NCI-H1092 (cell line): Measurements from ENCODE around the gene ADARB2.
"Not testable (repeated sequence)": the region's sequence is repeated elsewhere in the genome, so short reads cannot be mapped to it uniquely, and the experiment has no call there.

Experiments
- DNase-seq: peaks from one replicate; lab custom pipeline; 2025; lab: John Stamatoyannopoulos, UW

ADARB2 gene

DNA sequence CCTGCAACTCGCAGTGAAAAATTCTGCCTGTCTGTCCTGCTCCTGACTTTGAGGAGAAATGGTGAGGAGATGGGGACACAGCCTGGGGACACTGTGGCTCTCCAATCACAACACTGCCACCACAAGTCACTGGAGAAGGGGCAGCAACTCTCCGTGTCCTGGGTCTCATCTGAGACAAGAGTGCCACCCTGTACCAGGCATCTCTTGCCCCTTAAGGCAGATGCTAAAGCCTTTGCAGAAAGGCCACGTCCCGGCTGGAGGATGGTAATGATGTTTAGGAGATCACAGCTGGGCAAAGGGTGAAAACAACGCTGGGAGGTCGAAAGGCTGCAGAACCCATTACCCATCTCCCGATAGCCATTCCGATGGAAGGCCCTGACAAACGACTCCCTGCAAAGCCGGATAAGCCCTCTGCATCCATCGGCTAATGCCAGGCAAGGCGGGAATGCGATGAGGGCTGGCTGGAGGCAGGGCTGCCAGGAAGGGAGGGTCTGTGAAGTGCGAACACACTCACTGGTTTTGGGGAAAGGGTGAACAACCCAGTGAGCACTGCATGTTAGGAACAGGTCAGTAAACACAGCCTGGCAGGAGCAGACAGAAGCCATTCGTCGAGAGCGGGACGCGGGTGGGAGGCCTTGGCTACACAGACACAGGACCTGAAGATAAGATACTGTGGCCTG lies 190.8 kb downstream of the ADARB2 start:
- no peak for DNase-seq

DNA sequence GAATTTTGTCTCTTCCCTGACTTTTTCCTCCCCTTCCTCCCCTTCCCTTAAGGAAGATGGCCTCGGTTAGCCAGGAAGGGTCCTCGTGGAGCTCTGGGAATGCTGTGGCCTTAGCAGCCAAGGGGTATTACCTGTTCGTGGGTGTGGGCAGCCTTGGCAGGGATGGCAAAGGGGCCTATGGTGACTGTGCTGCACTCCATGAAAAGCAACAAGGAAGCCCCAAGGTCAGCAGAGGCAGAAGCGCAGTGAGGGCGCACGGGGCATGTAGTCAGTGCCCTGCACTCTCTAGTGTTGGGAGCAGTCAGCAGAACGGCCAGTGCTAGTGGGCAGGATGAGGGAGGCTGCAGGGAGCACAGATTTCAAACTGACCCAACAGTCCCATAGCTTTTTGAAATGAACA lies 191.8 kb downstream of the ADARB2 start:
- no peak for DNase-seq

DNA sequence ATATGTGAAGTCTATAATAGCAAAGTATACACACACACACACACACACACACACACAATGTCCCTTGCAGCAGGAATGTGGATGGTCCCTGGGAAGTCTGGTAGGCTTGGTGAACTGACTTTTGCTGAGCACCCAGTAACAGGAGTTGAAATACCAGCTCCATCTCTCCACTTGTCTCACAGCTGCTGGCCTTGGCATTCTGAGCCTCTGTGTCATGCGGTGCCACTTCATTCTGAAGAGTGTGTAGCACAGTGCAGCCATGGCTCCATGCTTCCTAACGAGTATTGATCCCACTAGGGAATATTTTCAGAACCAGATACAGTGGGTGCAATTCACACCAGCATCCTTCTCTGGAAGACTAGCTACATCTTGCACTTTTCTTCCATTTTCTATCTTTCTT lies 192.4 kb downstream of the ADARB2 start:
- DNase-seq, result peak; percentile 67

DNA sequence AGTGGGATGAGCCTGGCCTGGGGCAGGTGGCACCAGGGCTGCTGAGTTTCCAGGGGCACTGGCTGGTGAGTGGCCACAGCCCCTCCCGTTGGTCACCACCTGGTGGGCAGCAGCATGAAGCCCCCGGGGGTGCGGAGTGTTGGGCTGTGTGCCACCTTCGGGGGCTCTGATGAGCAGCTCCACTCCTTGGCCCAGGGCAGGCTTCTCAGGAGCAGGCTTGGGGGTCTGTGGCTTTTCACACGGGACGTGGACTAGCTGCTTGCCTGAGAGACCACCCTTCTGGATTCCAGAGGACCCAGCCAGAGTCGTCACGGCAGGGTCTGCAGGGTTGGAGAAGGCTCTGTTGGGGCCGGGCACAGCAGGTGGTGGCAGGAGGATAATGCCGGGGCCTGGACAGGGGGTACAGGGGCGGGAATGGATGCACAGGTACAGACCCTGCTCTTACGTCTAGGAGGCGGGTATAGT lies 193.1 kb downstream of the ADARB2 start:
- no peak for DNase-seq

DNA sequence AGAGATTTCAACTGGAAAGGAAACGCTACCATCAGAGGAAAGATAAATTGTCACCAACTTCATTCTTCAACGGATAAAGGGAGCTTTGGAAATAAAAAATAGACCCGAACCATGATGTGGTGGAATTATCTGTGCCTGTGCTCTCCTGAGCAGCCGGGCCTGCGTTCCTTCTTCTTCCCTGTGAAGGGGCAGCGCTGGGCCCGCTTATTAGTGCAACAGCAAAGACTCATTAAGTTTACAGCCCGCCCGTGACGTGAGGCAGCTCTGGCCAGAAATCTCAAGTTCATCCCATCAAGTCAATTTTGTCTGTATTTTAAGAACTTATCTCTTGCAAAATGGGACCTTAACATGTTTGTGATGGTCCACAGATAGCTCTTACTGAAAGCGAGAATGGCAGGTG lies 193.7 kb downstream of the ADARB2 start:
- DNase-seq, result no peak

DNA sequence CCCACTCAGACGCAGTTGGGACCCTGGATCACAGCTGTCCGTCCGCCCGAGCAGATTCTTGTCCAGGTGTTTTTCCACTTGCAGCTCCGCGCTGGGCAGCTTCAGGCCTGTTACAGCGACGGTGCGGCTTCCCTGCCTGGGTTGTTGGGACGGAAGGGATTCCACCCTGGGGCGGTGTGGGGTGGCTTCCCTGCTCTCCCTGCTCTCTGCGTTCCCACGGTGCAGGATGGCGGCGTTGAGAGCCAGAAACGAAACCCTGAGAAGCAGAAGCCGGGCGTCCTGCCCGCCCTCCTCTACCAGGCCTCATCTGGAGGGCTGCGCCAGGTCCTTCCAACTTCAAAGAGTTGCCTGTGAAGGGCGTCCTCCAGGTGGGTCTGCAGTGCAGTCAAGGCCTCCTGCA lies 194.4 kb downstream of the ADARB2 start:
- no peak for DNase-seq

DNA sequence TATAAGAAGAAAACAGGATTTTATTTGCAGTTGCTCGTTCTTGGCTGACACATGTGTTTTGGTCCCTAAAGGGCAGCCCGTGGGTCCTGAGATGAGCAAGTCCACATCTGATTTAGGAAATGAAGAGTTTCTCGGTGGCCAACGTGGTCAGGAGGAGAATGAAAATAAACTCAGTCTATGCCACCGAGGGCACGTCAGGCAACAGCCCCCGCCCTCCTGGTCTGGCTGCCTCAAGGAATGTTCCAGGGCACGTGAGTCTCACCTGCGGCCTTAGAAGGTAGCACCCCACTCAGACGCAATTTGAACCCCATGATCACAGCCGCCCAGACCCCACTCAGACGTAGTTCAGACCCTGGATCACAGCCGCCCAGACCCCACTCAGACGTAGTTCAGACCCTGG lies 197.2 kb downstream of the ADARB2 start:
- no peak for DNase-seq

DNA sequence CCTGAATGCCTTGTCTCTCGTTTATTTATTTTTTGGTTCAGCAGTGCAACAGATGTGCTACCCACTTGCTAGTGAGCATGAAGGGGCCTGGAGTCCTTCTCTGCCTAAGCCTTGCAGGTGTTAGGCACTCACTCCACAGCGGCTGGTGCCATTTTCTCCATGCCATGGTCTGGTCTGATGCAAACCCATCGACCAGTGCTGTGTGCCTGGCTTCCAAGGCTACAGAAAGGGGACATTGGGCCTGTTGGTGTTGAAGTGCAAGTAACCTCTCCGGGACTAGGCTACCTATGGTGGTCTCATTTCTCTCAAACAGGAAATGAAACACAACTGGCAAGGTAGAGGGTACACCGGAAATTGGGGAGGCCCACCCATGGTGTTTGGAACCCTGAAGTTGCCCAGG lies 198.1 kb downstream of the ADARB2 start:
- DNase-seq, result no peak

DNA sequence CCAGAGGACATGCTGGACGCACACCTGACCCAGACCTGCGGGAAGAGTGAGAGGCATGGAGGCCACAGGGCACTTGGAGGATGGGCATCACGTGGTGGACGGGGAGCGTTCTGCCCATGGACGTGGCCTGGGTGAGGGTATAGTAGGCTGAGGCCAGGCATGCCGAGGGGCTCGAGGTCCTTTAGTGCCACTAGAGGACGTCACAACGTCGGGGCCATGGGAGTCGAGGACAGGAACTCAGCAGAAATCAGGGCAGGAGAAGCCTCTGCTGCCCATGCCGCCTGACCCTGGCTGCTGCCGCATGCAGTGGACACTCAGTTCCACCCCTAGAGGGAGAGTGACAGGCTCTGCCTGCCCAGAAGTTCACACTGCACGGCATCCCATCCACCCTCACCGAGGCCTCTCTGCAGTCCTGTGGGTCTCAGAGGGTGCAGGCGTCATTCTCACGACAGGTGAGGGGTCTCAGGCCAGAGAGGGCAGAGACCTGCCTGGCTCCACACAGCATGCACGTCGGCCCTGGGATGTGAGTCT lies 198.7 kb downstream of the ADARB2 start:
- DNase-seq, result no peak

DNA sequence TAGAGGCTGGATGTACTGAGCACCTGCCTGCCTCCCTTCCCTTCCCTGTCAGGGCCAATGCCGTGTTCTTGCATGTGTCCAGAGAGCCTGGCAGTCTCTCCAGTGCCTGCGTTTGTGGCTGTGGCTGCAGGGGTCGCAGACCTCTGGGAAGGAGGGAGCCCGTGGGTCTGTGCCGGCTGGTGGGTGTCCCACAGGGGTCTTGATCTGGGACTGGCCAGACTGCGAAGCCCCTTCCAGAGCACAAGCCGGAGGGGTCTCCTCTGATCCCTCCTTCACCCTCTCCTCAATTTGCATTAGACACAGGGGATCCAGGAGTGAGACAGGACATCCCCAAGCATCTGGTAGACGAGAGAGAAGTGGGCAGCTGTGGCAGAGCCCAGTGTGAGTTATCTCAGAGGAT lies 199.2 kb downstream of the ADARB2 start:
- no peak for DNase-seq

DNA sequence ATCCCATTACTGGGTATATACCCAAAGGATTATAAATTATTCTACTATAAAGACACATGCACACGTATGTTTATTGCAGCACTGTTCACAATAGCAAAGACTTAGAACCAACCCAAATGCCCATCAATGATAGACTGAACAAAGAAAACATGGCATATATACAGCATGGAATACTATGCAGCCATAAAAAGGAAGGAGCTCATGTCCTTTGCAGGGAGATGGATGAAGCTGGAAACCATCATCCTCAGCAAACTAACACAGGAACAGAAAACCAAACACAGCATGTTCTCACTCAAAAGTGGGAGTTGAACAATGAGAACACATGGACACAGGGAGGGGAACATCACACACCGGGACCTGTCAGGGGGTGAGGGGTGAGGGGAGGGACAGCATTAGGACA lies 199.9 kb downstream of the ADARB2 start:
- DNase-seq, result not testable (repeated sequence)

DNA sequence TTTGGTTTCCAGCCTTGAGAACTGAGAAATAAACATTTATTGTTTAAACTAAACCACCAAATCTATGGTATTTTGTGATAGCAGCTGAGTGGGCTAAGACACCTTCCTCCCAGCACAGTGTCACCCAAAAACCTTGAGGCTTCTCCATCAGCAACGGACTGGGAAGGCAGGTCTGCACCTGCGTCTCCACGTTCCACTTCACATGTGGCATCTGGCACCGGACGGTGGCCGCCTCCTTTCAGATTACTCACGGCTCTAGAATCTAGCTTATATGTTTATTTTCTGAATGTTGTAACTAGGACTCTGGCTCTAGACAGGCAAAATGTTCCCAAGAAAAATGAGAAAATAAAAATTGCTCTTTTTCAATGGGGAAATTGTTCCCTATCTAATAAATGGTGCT lies 201.0 kb downstream of the ADARB2 start:
- no peak for DNase-seq

DNA sequence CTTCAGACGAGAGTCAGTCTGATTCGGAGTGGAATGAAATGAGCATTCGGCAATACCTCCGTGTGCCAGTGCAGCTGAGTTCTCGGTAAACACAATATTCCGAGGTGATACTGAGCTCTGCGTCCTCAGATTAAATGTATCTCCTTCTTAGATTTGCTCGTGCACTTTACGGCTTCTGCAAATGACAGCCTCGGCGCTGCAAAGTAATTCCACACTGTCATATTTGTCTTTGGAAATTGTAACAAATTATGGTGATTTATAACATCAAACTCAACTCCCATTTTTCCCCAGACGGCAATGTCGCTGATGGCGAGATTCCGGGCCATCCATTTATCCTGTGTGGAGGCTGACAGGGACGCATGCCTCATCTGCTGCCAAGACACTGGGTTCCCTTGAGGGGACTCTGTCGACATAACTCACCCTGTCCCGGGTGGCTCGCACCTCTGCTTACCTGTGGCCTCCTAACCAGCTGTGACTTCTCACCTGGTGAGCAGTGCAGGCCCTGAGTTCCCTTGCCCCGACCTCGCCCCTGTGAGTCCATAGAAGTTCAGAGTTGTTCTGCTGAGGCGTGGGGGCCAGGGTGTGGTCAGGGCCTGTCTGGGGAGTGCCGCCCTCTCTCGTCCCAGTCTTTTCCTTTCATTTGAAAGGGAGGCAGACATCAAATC lies 201.9 kb downstream of the ADARB2 start:
- DNase-seq, result no peak

DNA sequence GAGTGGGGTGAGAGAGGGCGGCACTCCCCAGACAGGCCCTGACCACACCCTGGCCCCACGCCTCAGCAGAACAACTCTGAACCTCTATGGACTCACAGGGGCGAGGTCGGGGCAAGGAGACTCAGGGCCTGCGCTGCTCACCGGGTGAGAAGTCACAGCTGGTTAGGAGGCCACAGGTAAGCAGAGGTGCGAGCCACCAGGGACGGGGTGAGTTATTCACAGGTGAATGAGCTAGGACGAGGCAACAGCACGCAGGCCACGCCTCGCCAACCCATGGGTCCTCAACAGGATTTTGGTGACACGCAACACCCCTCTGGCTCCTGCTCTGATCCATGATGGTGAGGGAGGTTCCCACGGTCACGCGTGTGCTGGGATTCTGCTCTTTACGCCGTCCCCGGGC lies 202.5 kb downstream of the ADARB2 start:
- DNase-seq, result no peak

DNA sequence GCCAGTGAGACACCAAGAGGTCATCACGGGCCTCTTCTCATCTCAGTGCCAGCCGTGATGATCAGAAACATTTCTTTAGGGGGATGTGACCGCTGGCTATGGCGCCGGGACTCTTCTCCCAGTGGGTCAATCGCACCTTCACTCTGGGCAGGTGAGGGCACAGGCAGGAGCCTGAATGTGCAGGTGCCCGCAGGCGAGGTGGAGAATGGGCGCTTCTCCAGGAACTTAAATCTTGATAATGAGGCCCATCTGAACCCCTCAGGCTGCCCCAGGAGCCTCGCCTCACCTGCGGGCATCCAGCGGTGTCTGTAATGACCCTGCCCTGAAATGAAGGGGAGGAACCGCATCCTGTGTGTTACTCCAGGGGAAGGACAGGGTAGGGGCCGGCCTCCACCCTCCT lies 204.7 kb downstream of the ADARB2 start:
- DNase-seq, result no peak

DNA sequence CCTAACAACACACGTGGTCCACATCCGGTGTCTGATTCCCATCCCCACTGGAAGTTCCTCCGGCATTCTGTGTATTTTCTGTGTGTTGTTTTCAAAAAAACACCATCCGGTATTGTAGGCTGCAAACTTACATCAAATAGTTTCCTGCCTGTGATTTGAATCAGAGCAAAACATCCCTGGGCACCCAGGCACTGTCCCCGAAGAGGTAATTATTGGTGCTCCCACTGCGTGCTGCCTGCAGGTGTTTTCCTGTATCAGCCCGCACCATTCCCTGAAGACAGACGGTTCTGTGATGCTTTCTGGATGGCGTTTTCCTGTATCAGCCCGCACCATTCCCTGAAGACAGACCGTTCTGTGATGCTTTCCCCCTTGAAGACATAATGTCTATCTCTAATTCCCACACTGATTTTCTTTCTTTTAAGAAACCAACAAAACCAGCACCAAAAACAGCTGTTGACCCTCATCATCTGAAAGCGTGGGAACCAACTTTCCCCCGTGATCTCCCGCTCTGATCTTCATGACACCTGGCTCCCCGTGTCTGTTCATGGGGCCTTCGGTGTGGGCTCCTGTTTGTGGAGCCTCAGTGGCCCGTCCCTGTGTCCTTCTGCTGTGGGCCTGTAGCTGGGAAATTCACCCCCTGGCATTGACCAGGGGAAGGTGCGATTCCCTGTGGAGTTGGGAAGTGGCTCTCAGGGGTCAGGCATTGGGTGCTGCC lies 205.3 kb downstream of the ADARB2 start:
- no peak for DNase-seq

DNA sequence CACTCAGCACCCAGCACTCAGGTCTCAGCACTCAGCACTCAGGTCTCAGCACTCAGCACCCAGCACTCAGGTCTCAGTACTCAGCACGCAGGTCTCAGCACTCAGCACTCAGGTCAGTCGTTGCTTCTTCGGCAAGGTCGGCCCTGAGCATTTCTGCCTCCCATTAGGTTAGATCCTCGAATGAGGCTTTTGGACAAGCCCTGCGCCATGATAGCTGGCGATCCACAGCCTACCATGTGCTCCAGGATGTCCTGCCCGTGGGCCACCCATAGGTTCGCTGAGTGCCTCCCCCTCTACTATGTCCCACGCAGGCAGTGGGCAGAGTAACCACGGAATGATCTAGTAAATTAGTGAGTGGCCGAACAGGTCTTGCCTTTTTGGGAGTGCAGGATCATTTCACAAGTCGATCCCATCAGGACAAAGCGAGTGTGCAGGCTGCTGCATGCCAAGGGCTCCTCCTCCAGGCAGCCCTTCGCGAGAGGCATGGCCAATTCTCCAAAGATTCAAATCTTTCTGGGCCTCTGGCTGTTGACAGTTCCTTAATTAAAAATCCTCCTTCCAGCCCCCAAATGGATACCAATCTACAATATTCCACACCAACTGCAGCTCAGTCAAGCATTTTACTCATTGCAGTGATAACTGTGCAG lies 206.3 kb downstream of the ADARB2 start:
- no peak for DNase-seq

DNA sequence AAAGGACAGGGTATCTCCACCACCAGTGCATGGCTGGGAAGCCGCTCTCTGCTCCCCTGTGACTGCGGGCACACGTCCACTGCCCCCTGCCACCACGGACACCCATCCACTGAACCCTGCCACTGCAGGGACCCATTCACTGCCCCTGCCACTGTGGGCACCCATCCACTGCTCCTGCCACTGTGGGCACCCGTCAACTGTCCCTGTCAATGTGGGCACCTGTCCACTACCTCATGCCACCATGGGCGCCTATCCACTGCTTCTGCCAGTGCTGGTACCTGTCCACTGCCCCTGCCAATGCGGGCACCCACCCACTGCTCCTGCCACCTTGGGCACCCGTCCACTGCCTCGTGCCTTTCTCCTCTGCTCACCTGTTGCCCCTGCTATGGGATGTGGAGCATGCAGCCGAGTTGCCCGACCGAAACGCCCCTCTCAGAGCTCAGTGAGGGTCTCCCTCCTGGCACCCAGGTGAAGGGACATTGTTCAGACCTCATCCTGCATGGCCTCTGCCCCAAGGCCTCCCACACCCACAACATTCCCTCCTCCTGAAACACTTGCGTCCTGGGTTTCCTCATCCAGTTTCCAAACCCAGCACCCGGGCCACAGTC lies 207.4 kb downstream of the ADARB2 start:
- no peak for DNase-seq

DNA sequence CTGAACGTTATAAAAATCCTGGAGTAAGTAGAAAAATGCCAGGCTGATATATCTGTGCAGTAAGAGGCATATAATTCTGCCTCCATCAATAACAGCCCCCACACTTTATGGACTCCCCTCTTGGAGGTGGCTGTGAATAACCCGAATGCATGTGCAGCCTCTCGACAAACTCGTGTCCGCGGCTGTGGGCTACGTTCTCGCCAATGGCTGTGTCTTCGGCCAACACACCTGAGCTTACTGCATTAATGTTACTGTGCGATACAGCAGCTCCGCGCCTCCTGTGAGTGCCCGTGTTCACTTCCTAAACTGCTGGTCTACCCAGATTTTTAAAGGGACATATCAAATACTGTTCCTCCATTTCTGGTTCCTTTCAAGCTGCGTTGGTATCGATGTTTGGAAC lies 209.4 kb downstream of the ADARB2 start:
- DNase-seq, result no peak

DNA sequence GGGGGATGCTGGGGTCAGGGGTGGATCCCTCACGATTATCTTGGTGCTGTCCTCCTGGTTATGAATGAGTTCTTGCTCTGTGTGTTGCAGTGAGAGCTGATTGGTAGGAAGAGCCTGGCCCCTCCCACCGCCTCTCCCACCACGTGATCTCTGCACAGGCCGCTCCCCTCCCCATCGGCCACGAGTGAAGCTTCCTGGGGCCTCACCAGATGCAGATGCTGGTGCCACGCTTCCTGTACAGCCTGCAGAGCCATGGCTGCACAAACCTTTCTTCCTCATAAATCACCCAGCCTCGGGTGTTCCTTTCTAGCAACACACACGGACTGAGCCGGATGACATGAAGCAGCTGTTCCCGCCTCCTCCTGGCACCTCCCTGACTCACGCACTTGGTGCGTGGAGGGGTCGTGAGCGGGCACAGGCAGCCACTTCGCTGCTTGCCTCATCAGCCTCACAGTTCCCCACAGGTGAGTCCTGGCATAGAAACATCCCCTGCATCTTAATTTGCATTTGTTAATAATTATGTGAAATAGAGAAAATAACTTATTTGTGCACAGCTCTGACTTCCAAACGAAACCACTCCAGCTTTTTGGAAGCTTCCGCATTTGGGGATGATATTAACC lies 210.8 kb downstream of the ADARB2 start:
- no peak for DNase-seq

DNA sequence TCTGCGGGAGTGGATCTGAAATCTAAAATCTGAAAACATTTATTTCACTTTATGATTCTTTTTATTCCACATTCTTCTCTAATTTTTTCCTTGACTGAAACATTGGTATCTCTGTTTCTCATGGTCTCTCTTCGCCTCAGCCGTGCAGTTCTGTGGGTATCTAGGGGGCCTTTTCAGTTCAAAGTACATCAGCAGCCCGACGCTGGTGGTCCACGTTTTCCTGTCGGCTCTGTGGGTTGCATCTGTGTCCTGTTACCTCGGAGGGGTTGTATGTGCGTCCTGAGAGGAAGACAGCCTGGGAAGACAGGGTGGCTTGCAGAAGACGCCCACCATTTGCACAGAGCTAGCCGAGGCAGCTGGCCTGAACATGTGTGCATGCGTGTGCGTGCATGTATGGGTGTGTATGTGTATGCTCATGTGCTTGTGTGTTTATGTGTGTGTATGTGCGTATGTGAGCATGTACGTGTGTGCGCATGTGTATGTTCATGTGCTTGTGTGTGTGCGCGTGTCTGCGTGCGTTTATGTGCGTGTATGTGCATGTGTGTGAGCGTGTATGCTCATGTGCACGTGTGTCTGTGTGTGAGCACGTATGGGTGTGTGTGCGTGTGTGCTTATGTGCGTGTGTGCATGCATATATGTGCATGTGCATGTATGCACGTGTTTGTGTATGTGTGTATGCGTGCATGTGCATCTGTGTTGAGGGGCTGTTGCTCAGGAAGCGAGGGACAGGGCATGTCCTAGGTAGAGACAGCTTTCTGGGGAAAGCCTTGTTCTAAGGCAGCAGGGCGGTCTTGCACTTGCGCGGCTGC lies 211.8 kb downstream of the ADARB2 start:
- no peak for DNase-seq
